CD14-positive monocyte (primary cell): Measurements from ENCODE around the gene SNAI1. TPM values are rescaled to one million over a fixed set of nuclear protein-coding genes. Genes with fewer than 3 reads are reported as not detected.
A peak's percentile ranks its signal among the peaks of the same experiment; 100 is the strongest.

Experiments
- DNase-seq, 3 donors: peaks; one replicate each; pipeline ENCODE4 v3.0.0-alpha.2; 2011 to 2022
- H2AFZ ChIP-seq: 2 replicates; pipeline ENCODE4 v1.6.0; 2012; ENCODE audit warnings: mild to moderate bottlenecking, low read depth, low read length, inconsistent platforms; ENCODE audit not compliant: insufficient read depth, poor library complexity, severe bottlenecking
- H3K27ac ChIP-seq, 2 donors: 1 replicate in 1 of 2; 2 replicates in 1 of 2; pipeline ENCODE4 v1.5.1; 2012 to 2013; ENCODE audit warnings: low read length in 2 of 2, control low read depth in 1 of 2, inconsistent platforms in 1 of 2, low read depth in 1 of 2, mild to moderate bottlenecking in 1 of 2
- H3K27me3 ChIP-seq, 2 donors: one replicate each; pipeline versions ENCODE4 v1.6.0 to v1.6.1; 2011 to 2013; ENCODE audit warnings: low read length in 2 of 2; ENCODE audit not compliant: control insufficient read depth in 2 of 2, insufficient read depth in 2 of 2
- H3K36me3 ChIP-seq, 2 donors: replicated peaks in 1 of 2; 1 replicate in 1 of 2; 2 replicates in 1 of 2; pipeline versions ENCODE4 v1.5.1 to v1.6.1; 2012 to 2013; ENCODE audit warnings: low read length in 2 of 2, control low read depth in 1 of 2, inconsistent platforms in 1 of 2, mild to moderate bottlenecking in 1 of 2; ENCODE audit not compliant: insufficient read depth in 2 of 2, control insufficient read depth in 1 of 2
- H3K4me1 ChIP-seq, 2 donors: 1 replicate in 1 of 2; 2 replicates in 1 of 2; pipeline versions ENCODE4 v1.5.1 to v1.6.1; 2012 to 2013; ENCODE audit warnings: low read length in 2 of 2, control low read depth in 1 of 2, inconsistent platforms in 1 of 2, mild to moderate bottlenecking in 1 of 2, moderate library complexity in 1 of 2; ENCODE audit not compliant: insufficient read depth in 2 of 2, control insufficient read depth in 1 of 2
- H3K4me2 ChIP-seq: replicated peaks from 2 replicates; pipeline ENCODE3; 2012; ENCODE audit warnings: low read length, moderate library complexity, mild to moderate bottlenecking; ENCODE audit not compliant: poor library complexity, severe bottlenecking; ENCODE audit errors: extremely low read depth
- H3K4me3 ChIP-seq, 3 experiments: fragments of 200-600 bp in 1 of 3; sonication (generic) in 1 of 3; replicated peaks in 1 of 3; 1 replicate in 2 of 3; 2 replicates in 1 of 3; pipeline ENCODE4 v1.5.1; 2011 to 2013; ENCODE audit warnings: low read length in 3 of 3, mild to moderate bottlenecking in 3 of 3, control low read depth in 2 of 3, low read depth in 2 of 3, inconsistent platforms in 1 of 3, moderate library complexity in 1 of 3
- H3K79me2 ChIP-seq: 2 replicates; pipeline ENCODE4 v1.6.0; 2012; ENCODE audit warnings: mild to moderate bottlenecking, control low read depth, inconsistent platforms, low read length, moderate library complexity; ENCODE audit not compliant: insufficient read depth
- H3K9ac ChIP-seq: 2 replicates; pipeline ENCODE4 v1.6.0; 2017; ENCODE audit warnings: low read length, mild to moderate bottlenecking; ENCODE audit not compliant: insufficient read depth, poor library complexity, severe bottlenecking
- H3K9me3 ChIP-seq, 2 donors: replicated peaks in 1 of 2; 1 replicate in 1 of 2; 2 replicates in 1 of 2; pipeline versions ENCODE4 v1.5.1 to v1.6.1; 2012 to 2013; ENCODE audit warnings: low read length in 2 of 2, control low read depth in 1 of 2; ENCODE audit not compliant: control insufficient read depth in 1 of 2, insufficient read depth in 1 of 2
- H4K20me1 ChIP-seq: 2 replicates; pipeline ENCODE4 v1.6.0; 2012; ENCODE audit warnings: mild to moderate bottlenecking, low read length, control low read depth, moderate library complexity; ENCODE audit not compliant: insufficient read depth
- H3K27ac Mint-ChIP-seq, 7 donors: one replicate each; pipeline ENCODE4 v1.8.0; 2020; ENCODE audit warnings: mild to moderate bottlenecking in 7 of 7, mixed read lengths in 7 of 7, moderate library complexity in 6 of 7, inconsistent platforms in 2 of 7
- H3K27me3 Mint-ChIP-seq, 3 donors: one replicate each; pipeline ENCODE4 v1.8.0; 2021 to 2022; ENCODE audit warnings: low read depth in 3 of 3, mild to moderate bottlenecking in 3 of 3, mixed read lengths in 3 of 3, moderate library complexity in 3 of 3, inconsistent platforms in 1 of 3
- H3K36me3 Mint-ChIP-seq, 2 donors: one replicate each; pipeline ENCODE4 v1.8.0; 2020; ENCODE audit warnings: mixed read lengths in 2 of 2, inconsistent platforms in 1 of 2, mild to moderate bottlenecking in 1 of 2
- H3K4me1 Mint-ChIP-seq: one replicate; pipeline ENCODE4 v1.8.0; 2020; ENCODE audit warnings: mild to moderate bottlenecking, mixed read lengths
- H3K4me3 Mint-ChIP-seq, 2 donors: one replicate each; pipeline ENCODE4 v1.8.0; 2020; ENCODE audit warnings: mild to moderate bottlenecking in 2 of 2, mixed read lengths in 2 of 2, moderate library complexity in 1 of 2
- H3K9me3 Mint-ChIP-seq, 7 donors: one replicate each; pipeline ENCODE4 v1.8.0; 2020 to 2022; ENCODE audit warnings: mixed read lengths in 7 of 7, mild to moderate bottlenecking in 6 of 7, moderate library complexity in 6 of 7, inconsistent platforms in 2 of 7
- CTCF ChIP-seq: fragments of 200-600 bp; IDR thresholded peaks from one replicate; pipeline ENCODE4 v1.8.0; 2022; ENCODE audit warnings: antibody characterized with exemption, mild to moderate bottlenecking
- WGBS: methylation state at CpG from one replicate; pipeline ENCODE4 v1.1.5; 2013; ENCODE audit warnings: missing lambda C conversion rate; ENCODE audit not compliant: insufficient coverage; 5-methylcytosine and 5-hydroxymethylcytosine counted together
- intact Hi-C, 2 donors: fragments of 100-400 bp; cut with micrococcal nuclease; formaldehyde crosslinking; loops; one replicate each; pipeline versions ENCODE4 v1.15.0 to v1.15.1; 2023
- polyA plus RNA-seq, 3 donors: library from polyadenylated mRNA; depleted of rRNA in 1 of 3; unstranded in 2 of 3; stranded (reverse) in 1 of 3; fragments of 300-500 nt in 2 of 3; fragments of >200 nt in 1 of 3; fragmentation: Illumina TruSeq in 2 of 3; gene quantifications; 1 replicate in 2 of 3; 2 replicates in 1 of 3; pipeline ENCODE4 v1.2.3, GENCODE V29; 2012 to 2021

The SNAI1 gene
- polyA plus RNA-seq, 3 donors, result 2.4 to 181 (median 2.6) TPM

- DNase-seq, result no peak
- H3K4me2 ChIP-seq, result no peak overlapping the region
- H3K27me3 Mint-ChIP-seq, result peaks cover 0 to 5% (median 0%) of the 10 kb centered on the region in 3 donors
- H3K27me3 ChIP-seq, result no peaks in the 10 kb centered on the region
- no peak overlapping the region for H2AFZ ChIP-seq
- no peaks in the 10 kb centered on the region for H3K36me3 ChIP-seq
- H3K4me3 ChIP-seq, result no peak overlapping the region
- H3K36me3 Mint-ChIP-seq, result no peaks in the 10 kb centered on the region
- peak overlapping the region in 2 of 7 donors; percentile 40 to 54 for H3K27ac Mint-ChIP-seq
- H3K4me3 Mint-ChIP-seq, result no peak overlapping the region
- no peak overlapping the region for H3K27ac ChIP-seq
- no peaks in the 10 kb centered on the region for H3K79me2 ChIP-seq
- H3K9me3 Mint-ChIP-seq, result no peaks in the 10 kb centered on the region
- no peaks in the 10 kb centered on the region for H4K20me1 ChIP-seq
- peaks cover 26 to 40% of the 10 kb centered on the region in 2 donors for H3K4me1 ChIP-seq
- intact Hi-C loops, result no loop called here
- peaks cover 33% of the 10 kb centered on the region for H3K4me1 Mint-ChIP-seq
- no peak overlapping the region for H3K9ac ChIP-seq
- no peaks in the 10 kb centered on the region for H3K9me3 ChIP-seq
- no peak for TF ChIP-seq CTCF
- 88% methylated on average over 4 of the region's 10 CpGs for WGBS
These were observed 40.5 kb downstream of the SNAI1 start for GRCh38 chr20:50023116-50023805.

- Histone ChIP-seq H3K27ac (no peak overlapping the region), H3K79me2 (no peaks in the 10 kb centered on the region), H3K9me3 (no peaks in the 10 kb centered on the region), H2AFZ (no peak overlapping the region), H4K20me1 (no peaks in the 10 kb centered on the region), H3K9ac (no peak overlapping the region), H3K4me1 (peaks cover 25 to 44% of the 10 kb centered on the region in 2 donors), H3K4me2 (no peak overlapping the region), H3K36me3 (no peaks in the 10 kb centered on the region), H3K27me3 (no peaks in the 10 kb centered on the region), H3K4me3 (no peak overlapping the region)
- H3K27ac Mint-ChIP-seq, result peak overlapping the region in 2 of 7 donors; percentile 42 to 50
- H3K27me3 Mint-ChIP-seq, result peaks cover 1 to 9% (median 4%) of the 10 kb centered on the region in 3 donors
- H3K4me3 Mint-ChIP-seq, result no peak overlapping the region
- peaks cover 2 to 4% of the 10 kb centered on the region in 2 donors for H3K36me3 Mint-ChIP-seq
- intact Hi-C loops, result no loop called here
- no peak for TF ChIP-seq CTCF
- H3K9me3 Mint-ChIP-seq, result peaks cover 0 to 2% (median 0%) of the 10 kb centered on the region in 7 donors
- WGBS, result over 99% methylated on average over 7 of the region's 7 CpGs
- DNase-seq, result no peak
- H3K4me1 Mint-ChIP-seq, result peaks cover 41% of the 10 kb centered on the region
These were observed 44.2 kb downstream of the SNAI1 start for GRCh38 chr20:50026746-50027575.
